OCI-LY7 (cell line): ENCODE results near the gene LIMD2. TPM values are rescaled to one million over a fixed set of nuclear protein-coding genes. Genes with fewer than 3 reads are reported as not detected.

Source experiments
- BruUV-seq: library from RNA; stranded (reverse); fragments of 400-500 nt; replicated peaks from 2 replicates; lab custom pipeline; 2021; lab: Mats Ljungman, UMichigan
- CTCF ChIA-PET: fragments of 300-600 bp; sonication (Branson Sonifier 250); formaldehyde crosslinking; loops from one replicate; lab custom pipeline; 2022; ENCODE audit warnings: antibody characterized with exemption; ENCODE audit not compliant: unreplicated experiment; lab: Charles Lee
- POLR2A ChIA-PET: fragments of 300-600 bp; sonication (Branson Sonifier 250); formaldehyde crosslinking; loops from one replicate; lab custom pipeline; 2022; ENCODE audit warnings: antibody characterized with exemption; lab: Charles Lee
- DNase-seq: peaks from one replicate; pipeline ENCODE4 v3.0.0-alpha.2; 2015; ENCODE audit warnings: low spot score
- H2AFZ ChIP-seq: fragments of 200-600 bp; sonication (generic), shearing (Covaris generic); 2 replicates; pipeline ENCODE4 v1.6.1; 2014; ENCODE audit warnings: mild to moderate bottlenecking, antibody characterized with exemption, low read length, moderate library complexity
- H3K27ac ChIP-seq: fragments of 200-600 bp; sonication (generic); 2 replicates; pipeline ENCODE4 v1.5.1; 2014; ENCODE audit warnings: mixed run types, low read depth, mild to moderate bottlenecking, moderate library complexity, low read length, inconsistent platforms; ENCODE audit not compliant: poor library complexity, severe bottlenecking
- H3K36me3 ChIP-seq: fragments of 200-600 bp; sonication (generic); 2 replicates; pipeline ENCODE4 v1.6.1; 2014; ENCODE audit warnings: mild to moderate bottlenecking, antibody characterized with exemption, low read length, moderate library complexity, mixed read lengths; ENCODE audit not compliant: insufficient read depth
- H3K4me1 ChIP-seq: fragments of 200-600 bp; sonication (generic); 2 replicates; pipeline ENCODE4 v1.5.1; 2014; ENCODE audit warnings: mild to moderate bottlenecking, low read length; ENCODE audit not compliant: insufficient read depth, poor library complexity, severe bottlenecking
- H3K4me2 ChIP-seq: fragments of 200-600 bp; sonication (generic); 2 replicates; pipeline ENCODE4 v1.6.1; 2014; ENCODE audit warnings: mild to moderate bottlenecking, low read length
- H3K4me3 ChIP-seq: fragments of 200-600 bp; sonication (generic); 2 replicates; pipeline ENCODE4 v1.5.1; 2014; ENCODE audit warnings: mild to moderate bottlenecking, low read depth, low read length; ENCODE audit not compliant: poor library complexity, severe bottlenecking
- H3K79me2 ChIP-seq: fragments of 200-600 bp; sonication (generic); 2 replicates; pipeline ENCODE4 v1.6.1; 2016; ENCODE audit warnings: low read depth, mild to moderate bottlenecking, low read length, moderate library complexity, mixed read lengths; ENCODE audit not compliant: insufficient read depth
- H3K9me2 ChIP-seq: fragments of 200-600 bp; sonication (generic); 2 replicates; pipeline ENCODE4 v1.6.1; 2016; ENCODE audit warnings: mild to moderate bottlenecking, low read length, mixed read lengths; ENCODE audit not compliant: insufficient read depth
- H3K9me3 ChIP-seq: fragments of 200-600 bp; sonication (generic); 2 replicates; pipeline ENCODE4 v1.6.1; 2014; ENCODE audit warnings: mild to moderate bottlenecking, mixed run types, low read length, mixed read lengths
- H4K20me1 ChIP-seq: fragments of 200-600 bp; sonication (generic); 2 replicates; pipeline ENCODE4 v1.6.1; 2014; ENCODE audit warnings: mild to moderate bottlenecking, antibody characterized with exemption, low read length, moderate library complexity, mixed read lengths; ENCODE audit not compliant: insufficient read depth
- CTCF ChIP-seq: fragments of 200-600 bp; sonication (generic); conservative IDR thresholded peaks from 2 replicates; pipeline ENCODE4 v1.5.1; 2014; ENCODE audit warnings: mild to moderate bottlenecking, antibody characterized with exemption, low read length, moderate library complexity, mixed read lengths
- EZH2phosphoT487 ChIP-seq: fragments of 200-600 bp; sonication (generic); IDR thresholded peaks from 2 replicates; pipeline ENCODE4 v1.6.1; 2018; ENCODE audit warnings: low read depth, borderline replicate concordance, mild to moderate bottlenecking, mixed run types, antibody characterized with exemption, low read length, moderate library complexity, mixed read lengths
- intact Hi-C: fragments of 100-400 bp; cut with micrococcal nuclease; formaldehyde crosslinking; loops from one replicate; pipeline ENCODE4 v1.10.0; 2022; ENCODE audit not compliant: unreplicated experiment
- total RNA-seq, 2 experiments: library from RNA; depleted of rRNA in 1 of 2; stranded (reverse); fragments of >200 nt in 1 of 2; shearing (Covaris generic) in 1 of 2; gene quantifications; 2 replicates each; pipeline ENCODE4 v1.2.3, GENCODE V29; 2014 to 2022

Gene LIMD2
- total RNA-seq, 2 experiments from 2014 or later: 286 to 406 TPM

- Histone ChIP-seq H3K4me3 (peak overlapping the region; percentile 89), H3K27ac (peak overlapping the region; percentile 95), H3K79me2 (peaks cover 49% of the 10 kb centered on the region), H3K9me3 (no peaks in the 10 kb centered on the region), H3K36me3 (peaks cover 66% of the 10 kb centered on the region), H2AFZ (no peak overlapping the region), H4K20me1 (peaks cover 12% of the 10 kb centered on the region; the same call in 1 of the 2 replicates), H3K4me2 (peak overlapping the region; percentile 98), H3K4me1 (peaks cover 75% of the 10 kb centered on the region), H3K9me2 (no peaks in the 10 kb centered on the region)
- ChIA-PET CTCF (no interaction called here), POLR2A (interaction anchor here (0.6 to 1.8 kb wide), 7 partner anchors 8 to 319 kb away, joined by 3 to 4 read pairs (median 3); partner anchors contain the start of gene DDX42)
- DNase-seq: peak; percentile 85
- no peak for TF ChIP-seq EZH2phosphoT487
- TF ChIP-seq CTCF: no peak
- intact Hi-C loops: loop anchor here (1.0 kb wide), 2 partner anchors 39 to 71 kb away; partner anchors contain the start of genes CCDC47 and STRADA
- BruUV-seq: TSS peak; percentile 32
Measured at GRCh38 chr17:63701868-63702720, 2.2 kb upstream of the LIMD2 start.

- no TSS peak for BruUV-seq
- Histone ChIP-seq H3K4me1 (peaks cover 76% of the 10 kb centered on the region), H3K36me3 (peaks cover 66% of the 10 kb centered on the region), H4K20me1 (peaks cover 16% of the 10 kb centered on the region; the same call in 1 of the 2 replicates), H3K4me3 (peak overlapping the region; percentile 89), H3K4me2 (peak overlapping the region; percentile 98), H3K79me2 (peaks cover 52% of the 10 kb centered on the region), H3K9me3 (no peaks in the 10 kb centered on the region), H3K27ac (peak overlapping the region; percentile 95), H2AFZ (no peak overlapping the region), H3K9me2 (no peaks in the 10 kb centered on the region)
- intact Hi-C loops: no loop called here
- peak; percentile 48 for DNase-seq
- TF ChIP-seq CTCF: no peak
- no peak for TF ChIP-seq EZH2phosphoT487
- ChIA-PET CTCF (no interaction called here), POLR2A (interaction anchor here (0.6 to 1.8 kb wide), 7 partner anchors 30 to 320 kb away, joined by 3 to 5 read pairs (median 4); partner anchors contain the start of gene DDX42)
Measured at GRCh38 chr17:63701456-63701820, 1.5 kb upstream of the LIMD2 start.
